Stomach smooth muscle (tissue), 2 donors: Measurements from ENCODE around the gene NPW.
A peak's percentile ranks its signal among the peaks of the same experiment; 100 is the strongest.

ENCODE experiments used
- H3K27ac ChIP-seq: one replicate; pipeline ENCODE4 v1.7.0; 2013; ENCODE audit warnings: mild to moderate bottlenecking, low read length, inconsistent platforms
- H3K27me3 ChIP-seq, 2 donors: one replicate each; pipeline ENCODE4 v1.7.0; 2013; ENCODE audit warnings: low read length in 2 of 2; ENCODE audit not compliant: insufficient read depth in 2 of 2, control insufficient read depth in 1 of 2
- H3K36me3 ChIP-seq, 2 donors: one replicate each; pipeline ENCODE4 v1.7.0; 2013; ENCODE audit warnings: low read length in 2 of 2; ENCODE audit not compliant: control insufficient read depth in 2 of 2, insufficient read depth in 2 of 2
- H3K4me1 ChIP-seq: one replicate; pipeline ENCODE4 v1.7.0; 2013; ENCODE audit warnings: low read length; ENCODE audit not compliant: control insufficient read depth, insufficient read depth
- H3K4me3 ChIP-seq, 2 donors: one replicate each; pipeline ENCODE4 v1.7.0; 2013; ENCODE audit warnings: low read length in 2 of 2
- H3K9ac ChIP-seq, 2 donors: one replicate each; pipeline ENCODE4 v1.7.0; 2013; ENCODE audit warnings: low read length in 2 of 2, mild to moderate bottlenecking in 1 of 2
- H3K9me3 ChIP-seq, 2 donors: one replicate each; pipeline ENCODE4 v1.7.0; 2013; ENCODE audit warnings: low read length in 2 of 2; ENCODE audit not compliant: control insufficient read depth in 2 of 2
- donor health status: healthy.
- donor health status: Pancreatic carcinoma.

Gene NPW

GRCh38 chr16:2019518-2019920 lies at the start of gene NPW:
Gene NPW (plus strand): TSS chr16:2019785.
- peaks cover 14 to 25% of the 10 kb centered on the region in 2 donors for H3K27me3 ChIP-seq
- H3K9ac ChIP-seq: no peak within 1 kb of the TSS
- peak within 1 kb of the TSS in 1 of 2 donors; percentile 22 for H3K4me3 ChIP-seq
- H3K9me3 ChIP-seq: no peaks in the 10 kb centered on the region
- no peaks in the 10 kb centered on the region for H3K36me3 ChIP-seq
- H3K4me1 ChIP-seq: peaks cover 35% of the 10 kb centered on the region
- H3K27ac ChIP-seq: no peak within 1 kb of the TSS

- peaks cover 9 to 17% of the 10 kb centered on the region in 2 donors for H3K27me3 ChIP-seq
- H3K4me1 ChIP-seq: peaks cover 20% of the 10 kb centered on the region
- peak within 1 kb of the TSS; percentile 93 for H3K27ac ChIP-seq
- H3K36me3 ChIP-seq: peaks cover 25 to 28% of the 10 kb centered on the region in 2 donors
- no peaks in the 10 kb centered on the region for H3K9me3 ChIP-seq
- H3K9ac ChIP-seq: peak within 1 kb of the TSS; percentile 60 to 93
- H3K4me3 ChIP-seq: peak within 1 kb of the TSS; percentile 57 to 89
Observed at GRCh38 chr16:1971796-1972489, 47.6 kb upstream of the NPW start, which contains the start of gene TBL3. Gene TBL3 (plus strand): TSS chr16:1972053. CDS start chr16:1972165, 112 bp downstream.

GRCh38 chr16:1972490-1972877 lies 47.1 kb upstream of the NPW start:
- Histone ChIP-seq H3K9ac (peak overlapping the region; percentile 60 to 84), H3K4me3 (peak overlapping the region; percentile 57 to 89), H3K27me3 (peaks cover 10 to 18% of the 10 kb centered on the region in 2 donors), H3K4me1 (peaks cover 20% of the 10 kb centered on the region), H3K36me3 (peaks cover 30 to 32% of the 10 kb centered on the region in 2 donors), H3K27ac (no peak overlapping the region), H3K9me3 (no peaks in the 10 kb centered on the region)

- Histone ChIP-seq H3K36me3 (peaks cover 35 to 39% of the 10 kb centered on the region in 2 donors), H3K9me3 (no peaks in the 10 kb centered on the region), H3K27me3 (peaks cover 15 to 24% of the 10 kb centered on the region in 2 donors), H3K4me3 (no peak overlapping the region), H3K27ac (no peak overlapping the region), H3K4me1 (peaks cover 20% of the 10 kb centered on the region), H3K9ac (no peak overlapping the region)
Observed at GRCh38 chr16:1973461-1974156, 46.0 kb upstream of the NPW start.

GRCh38 chr16:1974157-1975070 lies 45.2 kb upstream of the NPW start:
- Histone ChIP-seq H3K36me3 (peaks cover 35 to 39% of the 10 kb centered on the region in 2 donors), H3K27ac (no peak overlapping the region), H3K4me1 (peaks cover 20% of the 10 kb centered on the region), H3K9ac (no peak overlapping the region), H3K9me3 (no peaks in the 10 kb centered on the region), H3K4me3 (no peak overlapping the region), H3K27me3 (peaks cover 23 to 27% of the 10 kb centered on the region in 2 donors)

GRCh38 chr16:1975432-1976215 lies 44.0 kb upstream of the NPW start:
- peaks cover 35 to 37% of the 10 kb centered on the region in 2 donors for H3K27me3 ChIP-seq
- no peak overlapping the region for H3K9ac ChIP-seq
- H3K36me3 ChIP-seq: peaks cover 35 to 39% of the 10 kb centered on the region in 2 donors
- H3K4me1 ChIP-seq: peaks cover 24% of the 10 kb centered on the region
- H3K9me3 ChIP-seq: no peaks in the 10 kb centered on the region
- H3K4me3 ChIP-seq: no peak overlapping the region
- H3K27ac ChIP-seq: no peak overlapping the region

- peaks cover 35 to 39% of the 10 kb centered on the region in 2 donors for H3K36me3 ChIP-seq
Observed at GRCh38 chr16:1976216-1976520, 43.4 kb upstream of the NPW start.

GRCh38 chr16:1976951-1977874 lies 42.4 kb upstream of the NPW start:
- peaks cover 19% of the 10 kb centered on the region for H3K4me1 ChIP-seq
- no peak overlapping the region for H3K4me3 ChIP-seq
- no peak overlapping the region for H3K9ac ChIP-seq
- peaks cover 51 to 52% of the 10 kb centered on the region in 2 donors for H3K27me3 ChIP-seq
- H3K27ac ChIP-seq: no peak overlapping the region
- H3K36me3 ChIP-seq: peaks cover 35 to 39% of the 10 kb centered on the region in 2 donors
- H3K9me3 ChIP-seq: no peaks in the 10 kb centered on the region

More at GRCh38 chr16:1976216-1976520, 43.4 kb upstream of the NPW start:
- H3K27me3 ChIP-seq: peaks cover 41 to 42% of the 10 kb centered on the region in 2 donors
- H3K9me3 ChIP-seq: no peaks in the 10 kb centered on the region
- H3K4me1 ChIP-seq: peaks cover 19% of the 10 kb centered on the region
- H3K4me3 ChIP-seq: no peak overlapping the region
- H3K27ac ChIP-seq: no peak overlapping the region
- H3K9ac ChIP-seq: no peak overlapping the region

GRCh38 chr16:1977875-1978268 lies 41.7 kb upstream of the NPW start:
- Histone ChIP-seq H3K27ac (no peak overlapping the region), H3K36me3 (peaks cover 35 to 39% of the 10 kb centered on the region in 2 donors), H3K4me1 (peaks cover 12% of the 10 kb centered on the region), H3K9ac (no peak overlapping the region), H3K27me3 (peaks cover 51 to 56% of the 10 kb centered on the region in 2 donors), H3K9me3 (no peaks in the 10 kb centered on the region), H3K4me3 (no peak overlapping the region)
